IMR-90 (cell line): ENCODE measurements around the gene SLAMF6. TPM values are rescaled to one million over a fixed set of nuclear protein-coding genes. Genes with fewer than 3 reads are reported as not detected.

Source experiments
- ATAC-seq: fragments of 200-7000 bp; cut with Tn5 transposase; 2 replicates; pipeline ENCODE4 v1.9.1; 2020; ENCODE audit warnings: low read depth, mild to moderate bottlenecking, moderate library complexity
- BruUV-seq: library from RNA; stranded (reverse); fragments of 400-500 nt; replicated peaks from 2 replicates; lab custom pipeline; 2021; lab: Mats Ljungman, UMichigan
- CTCF ChIA-PET: fragments of 300-600 bp; formaldehyde crosslinking; extraction: SDS; loops from one replicate; lab custom pipeline; 2021; ENCODE audit warnings: antibody characterized with exemption; lab: Yijun Ruan, JAX
- POLR2A ChIA-PET: fragments of 300-600 bp; sonication (Branson Sonifier 250); formaldehyde crosslinking; loops from one replicate; lab custom pipeline; 2022; ENCODE audit warnings: antibody characterized with exemption; ENCODE audit not compliant: unreplicated experiment; lab: Charles Lee
- DNase-seq: peaks from one replicate; pipeline ENCODE4 v3.0.0; 2013
- H2AFZ ChIP-seq: replicated peaks from 2 replicates; pipeline ENCODE3; 2013; ENCODE audit warnings: low read length, mild to moderate bottlenecking; ENCODE audit not compliant: poor library complexity
- H2AK5ac ChIP-seq: 2 replicates; pipeline ENCODE4 v1.6.1; 2013; ENCODE audit warnings: low read depth, low read length, inconsistent platforms
- H2AK9ac ChIP-seq: replicated peaks from 2 replicates; pipeline ENCODE3; 2013; ENCODE audit warnings: mild to moderate bottlenecking, low read depth, low read length, moderate library complexity; ENCODE audit not compliant: poor library complexity
- H2BK120ac ChIP-seq: 2 replicates; pipeline ENCODE4 v1.6.1; 2013; ENCODE audit warnings: low read depth, low read length, inconsistent platforms
- H2BK15ac ChIP-seq: 3 replicates; pipeline ENCODE4 v1.6.1; 2013; ENCODE audit warnings: low read depth, low read length, inconsistent platforms
- H2BK20ac ChIP-seq: 2 replicates; pipeline ENCODE4 v1.6.1; 2013; ENCODE audit warnings: low read depth, mild to moderate bottlenecking, inconsistent platforms, low read length, moderate library complexity
- H2BK5ac ChIP-seq: 2 replicates; pipeline ENCODE4 v1.6.1; 2013; ENCODE audit warnings: mild to moderate bottlenecking, low read depth, low read length, inconsistent platforms; ENCODE audit not compliant: poor library complexity, severe bottlenecking
- H3K14ac ChIP-seq: replicated peaks from 2 replicates; pipeline ENCODE4 v1.6.1; 2013; ENCODE audit warnings: low read depth, low read length, inconsistent platforms
- H3K18ac ChIP-seq: 2 replicates; pipeline ENCODE4 v1.6.1; 2013; ENCODE audit warnings: low read depth, low read length, control low read depth
- H3K23ac ChIP-seq: 2 replicates; pipeline ENCODE4 v1.6.1; 2013; ENCODE audit warnings: low read depth, low read length, inconsistent platforms
- H3K27ac ChIP-seq: 2 replicates; pipeline ENCODE4 v1.5.1; 2013; ENCODE audit warnings: mild to moderate bottlenecking, control low read depth, low read length; ENCODE audit not compliant: insufficient read depth
- H3K27me3 ChIP-seq: 2 replicates; pipeline ENCODE4 v1.6.1; 2013; ENCODE audit warnings: low read length; ENCODE audit not compliant: control insufficient read depth, insufficient read depth
- H3K36me3 ChIP-seq: 2 replicates; pipeline ENCODE4 v1.6.1; 2013; ENCODE audit warnings: low read length, mixed read lengths; ENCODE audit not compliant: control insufficient read depth, insufficient read depth
- H3K4ac ChIP-seq: 2 replicates; pipeline ENCODE4 v1.6.1; 2013; ENCODE audit warnings: low read depth, low read length, inconsistent platforms
- H3K4me1 ChIP-seq: 2 replicates; pipeline ENCODE4 v1.6.1; 2013; ENCODE audit warnings: low read length, mixed read lengths; ENCODE audit not compliant: control insufficient read depth, insufficient read depth
- H3K4me2 ChIP-seq: 2 replicates; pipeline ENCODE4 v1.6.1; 2013; ENCODE audit warnings: low read depth, mild to moderate bottlenecking, control low read depth, low read length, moderate library complexity
- H3K4me3 ChIP-seq: 2 replicates; pipeline ENCODE4 v1.5.1; 2013; ENCODE audit warnings: low read depth, mild to moderate bottlenecking, control low read depth, low read length, moderate library complexity; ENCODE audit not compliant: insufficient read depth
- H3K56ac ChIP-seq: 2 replicates; pipeline ENCODE4 v1.6.1; 2013; ENCODE audit warnings: low read length, inconsistent platforms; ENCODE audit not compliant: insufficient read depth; ENCODE audit errors: extremely low read depth
- H3K79me1 ChIP-seq, 2 experiments: 2 replicates each; pipeline ENCODE4 v1.6.1; 2013; ENCODE audit warnings: low read length in 2 of 2, inconsistent platforms in 1 of 2, low read depth in 1 of 2
- H3K9ac ChIP-seq: 2 replicates; pipeline ENCODE4 v1.6.1; 2013; ENCODE audit warnings: low read depth, low read length, control low read depth
- H3K9me1 ChIP-seq: 2 replicates; pipeline ENCODE4 v1.6.1; 2013; ENCODE audit warnings: low read length, inconsistent platforms; ENCODE audit not compliant: insufficient read depth
- H3K9me3 ChIP-seq: 2 replicates; pipeline ENCODE4 v1.6.1; 2013; ENCODE audit warnings: low read length; ENCODE audit not compliant: control insufficient read depth, insufficient read depth
- H4K20me1 ChIP-seq: 2 replicates; pipeline ENCODE4 v1.6.1; 2013; ENCODE audit warnings: low read length, inconsistent platforms; ENCODE audit not compliant: insufficient read depth
- H4K5ac ChIP-seq: 2 replicates; pipeline ENCODE4 v1.6.1; 2013; ENCODE audit warnings: mild to moderate bottlenecking, low read depth, low read length, control low read depth
- H4K8ac ChIP-seq, 2 experiments: 2 replicates each; pipeline ENCODE4 v1.6.1; 2013; ENCODE audit warnings: low read depth in 2 of 2, low read length in 2 of 2, control low read depth in 1 of 2, inconsistent platforms in 1 of 2
- H4K91ac ChIP-seq: 2 replicates; pipeline ENCODE4 v1.6.1; 2013; ENCODE audit warnings: low read depth, low read length, inconsistent platforms; ENCODE audit not compliant: insufficient read depth
- BHLHE40 ChIP-seq: fragments of 150-350 bp; IDR thresholded peaks from 2 replicates; pipeline ENCODE4 v1.6.1; 2016; ENCODE audit warnings: mild to moderate bottlenecking, low read depth, low read length
- CEBPB ChIP-seq: IDR thresholded peaks from 2 replicates; pipeline ENCODE4 v1.6.1; 2012; ENCODE audit warnings: low read depth, low read length, improper control_type of control experiment
- CHD1 ChIP-seq: IDR thresholded peaks from 2 replicates; pipeline ENCODE4 v1.6.1; 2012; ENCODE audit warnings: low read depth, low read length, improper control_type of control experiment
- FOS ChIP-seq: fragments of 150-350 bp; IDR thresholded peaks from 2 replicates; pipeline ENCODE4 v1.6.1; 2016; ENCODE audit warnings: low read depth, low read length
- MAFK ChIP-seq: IDR thresholded peaks from 2 replicates; pipeline ENCODE4 v1.6.1; 2012; ENCODE audit warnings: low read depth, low read length, improper control_type of control experiment
- MAZ ChIP-seq: IDR thresholded peaks from 2 replicates; pipeline ENCODE4 v1.6.1; 2012; ENCODE audit warnings: low read depth, mild to moderate bottlenecking, low read length, improper control_type of control experiment, moderate library complexity, borderline replicate concordance
- MXI1 ChIP-seq: IDR thresholded peaks from 2 replicates; pipeline ENCODE4 v1.6.1; 2012; ENCODE audit warnings: low read depth, mild to moderate bottlenecking, low read length, moderate library complexity, borderline replicate concordance
- NFE2L2 ChIP-seq: fragments of 150-350 bp; IDR thresholded peaks from 2 replicates; pipeline ENCODE4 v1.6.1; 2016; ENCODE audit warnings: low read depth, mild to moderate bottlenecking, low read length
- POLR2A ChIP-seq: IDR thresholded peaks from 2 replicates; pipeline ENCODE4 v1.6.1; 2012; ENCODE audit warnings: mild to moderate bottlenecking, low read depth, low read length
- RAD21 ChIP-seq: IDR thresholded peaks from 2 replicates; pipeline ENCODE4 v1.6.1; 2012; ENCODE audit warnings: low read length, improper control_type of control experiment
- RCOR1 ChIP-seq: IDR thresholded peaks from 2 replicates; pipeline ENCODE4 v1.6.1; 2012; ENCODE audit warnings: mild to moderate bottlenecking, low read length, improper control_type of control experiment; ENCODE audit not compliant: insufficient replicate concordance
- RFX5 ChIP-seq: IDR thresholded peaks from 2 replicates; pipeline ENCODE4 v1.8.0; 2012; ENCODE audit warnings: low read depth, mild to moderate bottlenecking, low read length, moderate library complexity
- SMC3 ChIP-seq: fragments of 150-350 bp; IDR thresholded peaks from 2 replicates; pipeline ENCODE4 v1.6.1; 2016; ENCODE audit warnings: low read depth, mild to moderate bottlenecking, antibody characterized with exemption, low read length, moderate library complexity
- WGBS, 2 experiments: methylation state at CpG; one replicate each; pipeline versions ENCODE4 v1.1.5 to v1.1.7; 2013; ENCODE audit warnings: missing lambda C conversion rate in 2 of 2; ENCODE audit not compliant: insufficient read length in 1 of 2; ENCODE audit errors: extremely low coverage in 2 of 2; 5-methylcytosine and 5-hydroxymethylcytosine counted together
- dilution Hi-C: fragments of 300-500 bp; cut with HindIII; formaldehyde crosslinking; loops from one replicate; pipeline ENCODE4 v1.14.3; 2018; ENCODE audit warnings: low sequenced_read_pairs; ENCODE audit not compliant: unreplicated experiment
- in situ Hi-C: fragments of 300-500 bp; cut with MboI; formaldehyde crosslinking; loops from 3 replicates; pipeline ENCODE4 v1.14.3; 2019; ENCODE audit warnings: low sequenced_read_pairs, inconsistent platforms, mixed read lengths
- intact Hi-C: fragments of 100-400 bp; cut with micrococcal nuclease; formaldehyde crosslinking; loops from 2 replicates; pipeline ENCODE4 v1.10.0; 2022
- polyA plus RNA-seq, 3 experiments: library from polyadenylated mRNA; depleted of rRNA; stranded (reverse); fragments of >200 nt; gene quantifications; 2 replicates each; pipeline ENCODE4 v1.2.3, GENCODE V29; 2012; ENCODE audit warnings: low replicate concordance in 1 of 3
- total RNA-seq: library from RNA; depleted of rRNA; stranded (reverse); fragments of >200 nt; gene quantifications from 2 replicates; pipeline ENCODE4 v1.2.3, GENCODE V29; 2012
- TF ChIP-seq, protein P1 (sequence below): fragments of 150-350 bp; IDR thresholded peaks from 2 replicates; pipeline ENCODE4 v1.6.1; 2017; ENCODE audit warnings: mild to moderate bottlenecking, antibody characterized with exemption, low read length, low read depth
- TF ChIP-seq, protein P2 (sequence below): fragments of 150-350 bp; IDR thresholded peaks from 2 replicates; pipeline ENCODE4 v1.6.1; 2016; ENCODE audit warnings: low read depth, mild to moderate bottlenecking, low read length, moderate library complexity, borderline replicate concordance
- TF ChIP-seq, protein P3 (sequence below): conservative IDR thresholded peaks from 2 replicates; pipeline ENCODE4 v1.5.1; 2012; ENCODE audit warnings: mild to moderate bottlenecking, low read depth, low read length, improper control_type of control experiment

Gene SLAMF6
- total and polyA plus RNA-seq, 2 of the 4 experiments (the other 2 are of a cell fraction) = not detected

DNA sequence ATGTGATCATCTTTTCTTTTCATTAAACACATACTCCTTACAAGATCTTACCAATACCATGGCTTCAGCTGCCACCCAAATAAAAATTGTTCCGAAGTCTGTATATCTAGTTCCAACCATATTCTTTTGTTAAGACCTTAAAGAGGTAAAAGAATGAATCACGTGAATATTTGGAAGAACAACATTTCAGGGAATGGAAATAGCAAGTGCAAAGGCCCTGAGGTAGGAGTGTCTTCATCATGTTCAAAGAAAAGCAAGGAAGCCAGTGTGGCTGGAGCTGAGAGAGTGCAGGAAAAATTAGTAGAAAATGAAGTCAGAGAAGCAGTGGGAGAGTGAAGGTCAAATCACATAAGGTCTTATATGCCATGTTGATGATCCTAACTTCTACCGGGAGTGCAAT is 50.9 kb downstream of the SLAMF6 start:
- DNase-seq = no peak
- no TSS peak for BruUV-seq
- no peak for TF ChIP-seq NFE2L2
- TF ChIP-seq MXI1 = no peak
- TF ChIP-seq MAFK = no peak
- no peak for TF ChIP-seq MAZ
- TF ChIP-seq, protein P1, sequence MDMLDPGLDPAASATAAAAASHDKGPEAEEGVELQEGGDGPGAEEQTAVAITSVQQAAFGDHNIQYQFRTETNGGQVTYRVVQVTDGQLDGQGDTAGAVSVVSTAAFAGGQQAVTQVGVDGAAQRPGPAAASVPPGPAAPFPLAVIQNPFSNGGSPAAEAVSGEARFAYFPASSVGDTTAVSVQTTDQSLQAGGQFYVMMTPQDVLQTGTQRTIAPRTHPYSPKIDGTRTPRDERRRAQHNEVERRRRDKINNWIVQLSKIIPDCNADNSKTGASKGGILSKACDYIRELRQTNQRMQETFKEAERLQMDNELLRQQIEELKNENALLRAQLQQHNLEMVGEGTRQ = no peak
- no peak for TF ChIP-seq SMC3
- TF ChIP-seq CHD1 = no peak
- no peak for TF ChIP-seq CEBPB
- TF ChIP-seq RCOR1 = no peak
- TF ChIP-seq BHLHE40 = no peak
- TF ChIP-seq, protein P2, sequence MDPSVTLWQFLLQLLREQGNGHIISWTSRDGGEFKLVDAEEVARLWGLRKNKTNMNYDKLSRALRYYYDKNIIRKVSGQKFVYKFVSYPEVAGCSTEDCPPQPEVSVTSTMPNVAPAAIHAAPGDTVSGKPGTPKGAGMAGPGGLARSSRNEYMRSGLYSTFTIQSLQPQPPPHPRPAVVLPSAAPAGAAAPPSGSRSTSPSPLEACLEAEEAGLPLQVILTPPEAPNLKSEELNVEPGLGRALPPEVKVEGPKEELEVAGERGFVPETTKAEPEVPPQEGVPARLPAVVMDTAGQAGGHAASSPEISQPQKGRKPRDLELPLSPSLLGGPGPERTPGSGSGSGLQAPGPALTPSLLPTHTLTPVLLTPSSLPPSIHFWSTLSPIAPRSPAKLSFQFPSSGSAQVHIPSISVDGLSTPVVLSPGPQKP = no peak
- no peak for TF ChIP-seq RFX5
- TF ChIP-seq, protein P3, sequence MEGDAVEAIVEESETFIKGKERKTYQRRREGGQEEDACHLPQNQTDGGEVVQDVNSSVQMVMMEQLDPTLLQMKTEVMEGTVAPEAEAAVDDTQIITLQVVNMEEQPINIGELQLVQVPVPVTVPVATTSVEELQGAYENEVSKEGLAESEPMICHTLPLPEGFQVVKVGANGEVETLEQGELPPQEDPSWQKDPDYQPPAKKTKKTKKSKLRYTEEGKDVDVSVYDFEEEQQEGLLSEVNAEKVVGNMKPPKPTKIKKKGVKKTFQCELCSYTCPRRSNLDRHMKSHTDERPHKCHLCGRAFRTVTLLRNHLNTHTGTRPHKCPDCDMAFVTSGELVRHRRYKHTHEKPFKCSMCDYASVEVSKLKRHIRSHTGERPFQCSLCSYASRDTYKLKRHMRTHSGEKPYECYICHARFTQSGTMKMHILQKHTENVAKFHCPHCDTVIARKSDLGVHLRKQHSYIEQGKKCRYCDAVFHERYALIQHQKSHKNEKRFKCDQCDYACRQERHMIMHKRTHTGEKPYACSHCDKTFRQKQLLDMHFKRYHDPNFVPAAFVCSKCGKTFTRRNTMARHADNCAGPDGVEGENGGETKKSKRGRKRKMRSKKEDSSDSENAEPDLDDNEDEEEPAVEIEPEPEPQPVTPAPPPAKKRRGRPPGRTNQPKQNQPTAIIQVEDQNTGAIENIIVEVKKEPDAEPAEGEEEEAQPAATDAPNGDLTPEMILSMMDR = no peak
- TF ChIP-seq RAD21 = no peak
- TF ChIP-seq FOS = no peak
- no peak for TF ChIP-seq POLR2A
- Histone ChIP-seq H3K14ac (no peak overlapping the region), H3K4me2 (no peak overlapping the region), H3K27ac (no peak overlapping the region), H4K91ac (no peak overlapping the region), H3K36me3 (no peaks in the 10 kb centered on the region), H2AFZ (no peak overlapping the region), H2BK20ac (no peak overlapping the region), H3K4me3 (no peak overlapping the region), H2AK9ac (no peak overlapping the region), H2BK120ac (no peak overlapping the region), H3K18ac (no peak overlapping the region), H2BK5ac (no peak overlapping the region), H4K8ac (no peak overlapping the region), H3K27me3 (no peaks in the 10 kb centered on the region), H3K4me1 (no peaks in the 10 kb centered on the region), H3K4ac (no peak overlapping the region), H4K5ac (no peak overlapping the region), H3K9me3 (no peaks in the 10 kb centered on the region), H2AK5ac (no peak overlapping the region), H3K23ac (no peak overlapping the region), H3K9me1 (no peaks in the 10 kb centered on the region), H4K20me1 (no peaks in the 10 kb centered on the region), H2BK15ac (no peak overlapping the region), H3K9ac (no peak overlapping the region), H3K56ac (no peak overlapping the region), H3K79me1 (no peaks in the 10 kb centered on the region)
- dilution Hi-C loops (no loop called here), intact Hi-C loops (no loop called here), in situ Hi-C loops (no loop called here)
- CTCF ChIA-PET = no interaction called here
- WGBS, 2 experiments = 100% methylated on average over 1 of the region's 3 CpGs; no CpG with 5 or more reads in 1 of the 2 experiments
- no peak for ATAC-seq
- POLR2A ChIA-PET = no interaction called here
